IMR-90 (cell line): ENCODE results near the gene SLC16A1. TPM values are rescaled to one million over a fixed set of nuclear protein-coding genes. Genes with fewer than 3 reads are reported as not detected.

Source experiments
- ATAC-seq: fragments of 200-7000 bp; cut with Tn5 transposase; 2 replicates; pipeline ENCODE4 v1.9.1; 2020; ENCODE audit warnings: low read depth, mild to moderate bottlenecking, moderate library complexity
- BruUV-seq: library from RNA; stranded (reverse); fragments of 400-500 nt; replicated peaks from 2 replicates; lab custom pipeline; 2021; lab: Mats Ljungman, UMichigan
- CTCF ChIA-PET: fragments of 300-600 bp; formaldehyde crosslinking; extraction: SDS; loops from one replicate; lab custom pipeline; 2021; ENCODE audit warnings: antibody characterized with exemption; lab: Yijun Ruan, JAX
- POLR2A ChIA-PET: fragments of 300-600 bp; sonication (Branson Sonifier 250); formaldehyde crosslinking; loops from one replicate; lab custom pipeline; 2022; ENCODE audit warnings: antibody characterized with exemption; ENCODE audit not compliant: unreplicated experiment; lab: Charles Lee
- DNase-seq: peaks from one replicate; pipeline ENCODE4 v3.0.0; 2013
- H2AFZ ChIP-seq: replicated peaks from 2 replicates; pipeline ENCODE3; 2013; ENCODE audit warnings: low read length, mild to moderate bottlenecking; ENCODE audit not compliant: poor library complexity
- H2AK5ac ChIP-seq: 2 replicates; pipeline ENCODE4 v1.6.1; 2013; ENCODE audit warnings: low read depth, low read length, inconsistent platforms
- H2AK9ac ChIP-seq: replicated peaks from 2 replicates; pipeline ENCODE3; 2013; ENCODE audit warnings: mild to moderate bottlenecking, low read depth, low read length, moderate library complexity; ENCODE audit not compliant: poor library complexity
- H2BK120ac ChIP-seq: 2 replicates; pipeline ENCODE4 v1.6.1; 2013; ENCODE audit warnings: low read depth, low read length, inconsistent platforms
- H2BK15ac ChIP-seq: 3 replicates; pipeline ENCODE4 v1.6.1; 2013; ENCODE audit warnings: low read depth, low read length, inconsistent platforms
- H2BK20ac ChIP-seq: 2 replicates; pipeline ENCODE4 v1.6.1; 2013; ENCODE audit warnings: low read depth, mild to moderate bottlenecking, inconsistent platforms, low read length, moderate library complexity
- H2BK5ac ChIP-seq: 2 replicates; pipeline ENCODE4 v1.6.1; 2013; ENCODE audit warnings: mild to moderate bottlenecking, low read depth, low read length, inconsistent platforms; ENCODE audit not compliant: poor library complexity, severe bottlenecking
- H3K14ac ChIP-seq: replicated peaks from 2 replicates; pipeline ENCODE4 v1.6.1; 2013; ENCODE audit warnings: low read depth, low read length, inconsistent platforms
- H3K18ac ChIP-seq: 2 replicates; pipeline ENCODE4 v1.6.1; 2013; ENCODE audit warnings: low read depth, low read length, control low read depth
- H3K23ac ChIP-seq: 2 replicates; pipeline ENCODE4 v1.6.1; 2013; ENCODE audit warnings: low read depth, low read length, inconsistent platforms
- H3K27ac ChIP-seq: 2 replicates; pipeline ENCODE4 v1.5.1; 2013; ENCODE audit warnings: mild to moderate bottlenecking, control low read depth, low read length; ENCODE audit not compliant: insufficient read depth
- H3K27me3 ChIP-seq: 2 replicates; pipeline ENCODE4 v1.6.1; 2013; ENCODE audit warnings: low read length; ENCODE audit not compliant: control insufficient read depth, insufficient read depth
- H3K36me3 ChIP-seq: 2 replicates; pipeline ENCODE4 v1.6.1; 2013; ENCODE audit warnings: low read length, mixed read lengths; ENCODE audit not compliant: control insufficient read depth, insufficient read depth
- H3K4ac ChIP-seq: 2 replicates; pipeline ENCODE4 v1.6.1; 2013; ENCODE audit warnings: low read depth, low read length, inconsistent platforms
- H3K4me1 ChIP-seq: 2 replicates; pipeline ENCODE4 v1.6.1; 2013; ENCODE audit warnings: low read length, mixed read lengths; ENCODE audit not compliant: control insufficient read depth, insufficient read depth
- H3K4me2 ChIP-seq: 2 replicates; pipeline ENCODE4 v1.6.1; 2013; ENCODE audit warnings: low read depth, mild to moderate bottlenecking, control low read depth, low read length, moderate library complexity
- H3K4me3 ChIP-seq: 2 replicates; pipeline ENCODE4 v1.5.1; 2013; ENCODE audit warnings: low read depth, mild to moderate bottlenecking, control low read depth, low read length, moderate library complexity; ENCODE audit not compliant: insufficient read depth
- H3K56ac ChIP-seq: 2 replicates; pipeline ENCODE4 v1.6.1; 2013; ENCODE audit warnings: low read length, inconsistent platforms; ENCODE audit not compliant: insufficient read depth; ENCODE audit errors: extremely low read depth
- H3K79me1 ChIP-seq, 2 experiments: 2 replicates each; pipeline ENCODE4 v1.6.1; 2013; ENCODE audit warnings: low read length in 2 of 2, inconsistent platforms in 1 of 2, low read depth in 1 of 2
- H3K9ac ChIP-seq: 2 replicates; pipeline ENCODE4 v1.6.1; 2013; ENCODE audit warnings: low read depth, low read length, control low read depth
- H3K9me1 ChIP-seq: 2 replicates; pipeline ENCODE4 v1.6.1; 2013; ENCODE audit warnings: low read length, inconsistent platforms; ENCODE audit not compliant: insufficient read depth
- H3K9me3 ChIP-seq: 2 replicates; pipeline ENCODE4 v1.6.1; 2013; ENCODE audit warnings: low read length; ENCODE audit not compliant: control insufficient read depth, insufficient read depth
- H4K20me1 ChIP-seq: 2 replicates; pipeline ENCODE4 v1.6.1; 2013; ENCODE audit warnings: low read length, inconsistent platforms; ENCODE audit not compliant: insufficient read depth
- H4K5ac ChIP-seq: 2 replicates; pipeline ENCODE4 v1.6.1; 2013; ENCODE audit warnings: mild to moderate bottlenecking, low read depth, low read length, control low read depth
- H4K8ac ChIP-seq, 2 experiments: 2 replicates each; pipeline ENCODE4 v1.6.1; 2013; ENCODE audit warnings: low read depth in 2 of 2, low read length in 2 of 2, control low read depth in 1 of 2, inconsistent platforms in 1 of 2
- H4K91ac ChIP-seq: 2 replicates; pipeline ENCODE4 v1.6.1; 2013; ENCODE audit warnings: low read depth, low read length, inconsistent platforms; ENCODE audit not compliant: insufficient read depth
- BHLHE40 ChIP-seq: fragments of 150-350 bp; IDR thresholded peaks from 2 replicates; pipeline ENCODE4 v1.6.1; 2016; ENCODE audit warnings: mild to moderate bottlenecking, low read depth, low read length
- CEBPB ChIP-seq: IDR thresholded peaks from 2 replicates; pipeline ENCODE4 v1.6.1; 2012; ENCODE audit warnings: low read depth, low read length, improper control_type of control experiment
- CHD1 ChIP-seq: IDR thresholded peaks from 2 replicates; pipeline ENCODE4 v1.6.1; 2012; ENCODE audit warnings: low read depth, low read length, improper control_type of control experiment
- FOS ChIP-seq: fragments of 150-350 bp; IDR thresholded peaks from 2 replicates; pipeline ENCODE4 v1.6.1; 2016; ENCODE audit warnings: low read depth, low read length
- MAFK ChIP-seq: IDR thresholded peaks from 2 replicates; pipeline ENCODE4 v1.6.1; 2012; ENCODE audit warnings: low read depth, low read length, improper control_type of control experiment
- MAZ ChIP-seq: IDR thresholded peaks from 2 replicates; pipeline ENCODE4 v1.6.1; 2012; ENCODE audit warnings: low read depth, mild to moderate bottlenecking, low read length, improper control_type of control experiment, moderate library complexity, borderline replicate concordance
- MXI1 ChIP-seq: IDR thresholded peaks from 2 replicates; pipeline ENCODE4 v1.6.1; 2012; ENCODE audit warnings: low read depth, mild to moderate bottlenecking, low read length, moderate library complexity, borderline replicate concordance
- NFE2L2 ChIP-seq: fragments of 150-350 bp; IDR thresholded peaks from 2 replicates; pipeline ENCODE4 v1.6.1; 2016; ENCODE audit warnings: low read depth, mild to moderate bottlenecking, low read length
- POLR2A ChIP-seq: IDR thresholded peaks from 2 replicates; pipeline ENCODE4 v1.6.1; 2012; ENCODE audit warnings: mild to moderate bottlenecking, low read depth, low read length
- RAD21 ChIP-seq: IDR thresholded peaks from 2 replicates; pipeline ENCODE4 v1.6.1; 2012; ENCODE audit warnings: low read length, improper control_type of control experiment
- RCOR1 ChIP-seq: IDR thresholded peaks from 2 replicates; pipeline ENCODE4 v1.6.1; 2012; ENCODE audit warnings: mild to moderate bottlenecking, low read length, improper control_type of control experiment; ENCODE audit not compliant: insufficient replicate concordance
- RFX5 ChIP-seq: IDR thresholded peaks from 2 replicates; pipeline ENCODE4 v1.8.0; 2012; ENCODE audit warnings: low read depth, mild to moderate bottlenecking, low read length, moderate library complexity
- SMC3 ChIP-seq: fragments of 150-350 bp; IDR thresholded peaks from 2 replicates; pipeline ENCODE4 v1.6.1; 2016; ENCODE audit warnings: low read depth, mild to moderate bottlenecking, antibody characterized with exemption, low read length, moderate library complexity
- WGBS, 2 experiments: methylation state at CpG; one replicate each; pipeline versions ENCODE4 v1.1.5 to v1.1.7; 2013; ENCODE audit warnings: missing lambda C conversion rate in 2 of 2; ENCODE audit not compliant: insufficient read length in 1 of 2; ENCODE audit errors: extremely low coverage in 2 of 2; 5-methylcytosine and 5-hydroxymethylcytosine counted together
- dilution Hi-C: fragments of 300-500 bp; cut with HindIII; formaldehyde crosslinking; loops from one replicate; pipeline ENCODE4 v1.14.3; 2018; ENCODE audit warnings: low sequenced_read_pairs; ENCODE audit not compliant: unreplicated experiment
- in situ Hi-C: fragments of 300-500 bp; cut with MboI; formaldehyde crosslinking; loops from 3 replicates; pipeline ENCODE4 v1.14.3; 2019; ENCODE audit warnings: low sequenced_read_pairs, inconsistent platforms, mixed read lengths
- intact Hi-C: fragments of 100-400 bp; cut with micrococcal nuclease; formaldehyde crosslinking; loops from 2 replicates; pipeline ENCODE4 v1.10.0; 2022
- polyA plus RNA-seq, 3 experiments: library from polyadenylated mRNA; depleted of rRNA; stranded (reverse); fragments of >200 nt; gene quantifications; 2 replicates each; pipeline ENCODE4 v1.2.3, GENCODE V29; 2012; ENCODE audit warnings: low replicate concordance in 1 of 3
- total RNA-seq: library from RNA; depleted of rRNA; stranded (reverse); fragments of >200 nt; gene quantifications from 2 replicates; pipeline ENCODE4 v1.2.3, GENCODE V29; 2012
- TF ChIP-seq, protein P1 (sequence below): fragments of 150-350 bp; IDR thresholded peaks from 2 replicates; pipeline ENCODE4 v1.6.1; 2016; ENCODE audit warnings: low read depth, mild to moderate bottlenecking, low read length, moderate library complexity, borderline replicate concordance
- TF ChIP-seq, protein P2 (sequence below): conservative IDR thresholded peaks from 2 replicates; pipeline ENCODE4 v1.5.1; 2012; ENCODE audit warnings: mild to moderate bottlenecking, low read depth, low read length, improper control_type of control experiment
- TF ChIP-seq, protein P3 (sequence below): fragments of 150-350 bp; IDR thresholded peaks from 2 replicates; pipeline ENCODE4 v1.6.1; 2017; ENCODE audit warnings: mild to moderate bottlenecking, antibody characterized with exemption, low read length, low read depth

SLC16A1 gene
- total and polyA plus RNA-seq, 2 of the 4 experiments (the other 2 are of a cell fraction), result 32.9 to 156 TPM

DNA sequence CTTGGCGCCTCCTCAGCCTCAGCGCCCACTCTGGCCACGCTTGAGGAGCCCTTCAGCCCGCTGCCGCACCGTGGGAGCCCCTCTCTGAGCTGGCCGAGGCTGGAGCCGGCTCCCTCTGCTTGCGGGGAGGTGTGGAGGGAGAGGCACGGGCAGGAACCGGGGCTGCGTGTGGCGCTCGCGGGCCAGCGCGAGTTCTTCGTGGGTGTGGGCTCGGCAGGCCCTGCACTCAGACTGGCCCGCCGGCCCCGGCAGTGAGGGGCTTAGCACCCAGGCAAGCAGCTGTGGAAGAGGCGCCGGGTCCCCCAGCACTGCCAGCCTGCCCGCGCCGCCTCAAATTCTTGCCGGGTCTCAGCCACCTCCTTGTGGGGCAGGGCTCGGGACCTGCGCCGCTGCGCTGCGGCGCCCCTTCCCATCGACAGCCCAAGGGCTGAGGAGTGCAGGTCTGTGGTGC lies 61.4 kb downstream of the SLC16A1 start:
- no peak for DNase-seq
- Histone ChIP-seq H3K79me1 (no peaks in the 10 kb centered on the region), H2AFZ (no peak overlapping the region), H2BK20ac (no peak overlapping the region), H3K4me3 (no peak overlapping the region), H3K4me1 (no peaks in the 10 kb centered on the region), H3K56ac (no peak overlapping the region), H3K9ac (no peak overlapping the region), H3K27ac (no peak overlapping the region), H3K27me3 (no peaks in the 10 kb centered on the region), H3K4ac (no peak overlapping the region), H3K9me3 (peaks cover 11% of the 10 kb centered on the region), H2BK120ac (no peak overlapping the region), H4K5ac (no peak overlapping the region), H2AK5ac (no peak overlapping the region), H3K4me2 (no peak overlapping the region), H2BK15ac (no peak overlapping the region), H2BK5ac (no peak overlapping the region), H4K8ac (no peak overlapping the region), H3K9me1 (no peaks in the 10 kb centered on the region), H3K36me3 (no peaks in the 10 kb centered on the region), H3K14ac (no peak overlapping the region), H4K91ac (no peak overlapping the region), H4K20me1 (no peaks in the 10 kb centered on the region), H3K23ac (no peak overlapping the region), H2AK9ac (no peak overlapping the region), H3K18ac (no peak overlapping the region)
- BruUV-seq, result no TSS peak
- ChIA-PET POLR2A (no interaction called here), CTCF (no interaction called here)
- ATAC-seq, result no peak
- 94% methylated on average over 20 of the region's 35 CpGs; no CpG with 5 or more reads in 1 of the 2 experiments for WGBS, 2 experiments
- in situ Hi-C loops (no loop called here), intact Hi-C loops (no loop called here), dilution Hi-C loops (no loop called here)
- no peak for TF ChIP-seq MXI1
- TF ChIP-seq BHLHE40, result no peak
- no peak for TF ChIP-seq RAD21
- no peak for TF ChIP-seq NFE2L2
- no peak for TF ChIP-seq MAZ
- TF ChIP-seq, protein P1, sequence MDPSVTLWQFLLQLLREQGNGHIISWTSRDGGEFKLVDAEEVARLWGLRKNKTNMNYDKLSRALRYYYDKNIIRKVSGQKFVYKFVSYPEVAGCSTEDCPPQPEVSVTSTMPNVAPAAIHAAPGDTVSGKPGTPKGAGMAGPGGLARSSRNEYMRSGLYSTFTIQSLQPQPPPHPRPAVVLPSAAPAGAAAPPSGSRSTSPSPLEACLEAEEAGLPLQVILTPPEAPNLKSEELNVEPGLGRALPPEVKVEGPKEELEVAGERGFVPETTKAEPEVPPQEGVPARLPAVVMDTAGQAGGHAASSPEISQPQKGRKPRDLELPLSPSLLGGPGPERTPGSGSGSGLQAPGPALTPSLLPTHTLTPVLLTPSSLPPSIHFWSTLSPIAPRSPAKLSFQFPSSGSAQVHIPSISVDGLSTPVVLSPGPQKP, result no peak
- no peak for TF ChIP-seq CHD1
- no peak for TF ChIP-seq CEBPB
- no peak for TF ChIP-seq POLR2A
- TF ChIP-seq, protein P2, sequence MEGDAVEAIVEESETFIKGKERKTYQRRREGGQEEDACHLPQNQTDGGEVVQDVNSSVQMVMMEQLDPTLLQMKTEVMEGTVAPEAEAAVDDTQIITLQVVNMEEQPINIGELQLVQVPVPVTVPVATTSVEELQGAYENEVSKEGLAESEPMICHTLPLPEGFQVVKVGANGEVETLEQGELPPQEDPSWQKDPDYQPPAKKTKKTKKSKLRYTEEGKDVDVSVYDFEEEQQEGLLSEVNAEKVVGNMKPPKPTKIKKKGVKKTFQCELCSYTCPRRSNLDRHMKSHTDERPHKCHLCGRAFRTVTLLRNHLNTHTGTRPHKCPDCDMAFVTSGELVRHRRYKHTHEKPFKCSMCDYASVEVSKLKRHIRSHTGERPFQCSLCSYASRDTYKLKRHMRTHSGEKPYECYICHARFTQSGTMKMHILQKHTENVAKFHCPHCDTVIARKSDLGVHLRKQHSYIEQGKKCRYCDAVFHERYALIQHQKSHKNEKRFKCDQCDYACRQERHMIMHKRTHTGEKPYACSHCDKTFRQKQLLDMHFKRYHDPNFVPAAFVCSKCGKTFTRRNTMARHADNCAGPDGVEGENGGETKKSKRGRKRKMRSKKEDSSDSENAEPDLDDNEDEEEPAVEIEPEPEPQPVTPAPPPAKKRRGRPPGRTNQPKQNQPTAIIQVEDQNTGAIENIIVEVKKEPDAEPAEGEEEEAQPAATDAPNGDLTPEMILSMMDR, result no peak
- no peak for TF ChIP-seq SMC3
- no peak for TF ChIP-seq RFX5
- no peak for TF ChIP-seq MAFK
- TF ChIP-seq, protein P3, sequence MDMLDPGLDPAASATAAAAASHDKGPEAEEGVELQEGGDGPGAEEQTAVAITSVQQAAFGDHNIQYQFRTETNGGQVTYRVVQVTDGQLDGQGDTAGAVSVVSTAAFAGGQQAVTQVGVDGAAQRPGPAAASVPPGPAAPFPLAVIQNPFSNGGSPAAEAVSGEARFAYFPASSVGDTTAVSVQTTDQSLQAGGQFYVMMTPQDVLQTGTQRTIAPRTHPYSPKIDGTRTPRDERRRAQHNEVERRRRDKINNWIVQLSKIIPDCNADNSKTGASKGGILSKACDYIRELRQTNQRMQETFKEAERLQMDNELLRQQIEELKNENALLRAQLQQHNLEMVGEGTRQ, result no peak
- no peak for TF ChIP-seq RCOR1
- no peak for TF ChIP-seq FOS
